ENCODE results near the gene ZFP14. TPM values are rescaled to one million over a fixed set of nuclear protein-coding genes. Genes with fewer than 3 reads are reported as not detected.

ZFP14 gene
- 1.2 and 3.5 TPM in 2 replicates for total RNA-seq

DNA sequence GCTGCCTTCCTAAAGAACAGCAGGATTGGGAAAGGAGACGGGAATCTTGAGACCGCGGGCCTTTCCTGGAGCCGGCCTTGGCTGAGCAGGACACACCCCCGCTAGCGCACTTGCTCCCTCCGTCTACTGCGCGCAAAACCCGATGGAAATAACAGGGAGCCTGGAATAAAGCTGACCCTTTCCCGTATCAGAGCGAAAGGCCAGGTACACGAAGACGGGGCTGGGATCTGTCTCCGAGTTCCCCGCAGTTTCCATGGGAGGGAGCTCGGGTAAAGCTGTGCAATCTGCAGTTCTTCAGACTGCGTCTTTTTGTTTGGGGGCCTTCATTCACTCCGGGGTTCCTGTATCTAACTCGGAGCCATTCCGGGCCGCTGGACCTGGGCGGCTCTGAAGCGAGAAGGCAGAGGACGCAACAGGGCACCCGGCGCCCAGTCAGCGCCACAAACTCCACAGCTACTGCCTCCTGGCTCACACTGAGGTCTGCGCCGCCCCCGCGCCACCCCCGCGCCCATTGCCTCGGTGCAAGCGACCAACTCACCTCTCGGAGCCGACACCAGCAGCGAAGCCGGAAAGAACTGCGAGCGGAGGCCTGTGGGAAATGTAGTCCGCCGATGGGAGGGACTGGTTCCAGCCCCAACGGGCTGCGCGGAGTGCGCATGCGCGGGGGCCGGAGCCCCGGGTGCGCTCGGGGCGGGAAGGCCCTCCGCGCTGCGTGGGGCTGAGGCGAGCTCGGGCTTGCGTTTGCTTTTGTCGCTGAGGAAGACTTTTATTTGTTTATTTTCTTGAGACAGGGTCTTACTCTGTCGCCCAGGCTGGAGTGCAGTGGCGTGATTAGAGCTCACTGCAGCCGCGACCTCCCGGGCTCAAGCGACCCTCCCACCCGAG lies at the start of gene ZFP14:
TSS of gene ZFP14 (minus strand) at position 577 of the 885 bp plus-strand sequence. CDS start 11,309 bp downstream, outside the sequence.
- DNase-seq (ENCODE audit: extremely low read depth, low read depth, low spot score) = peak; percentile 61

DNA sequence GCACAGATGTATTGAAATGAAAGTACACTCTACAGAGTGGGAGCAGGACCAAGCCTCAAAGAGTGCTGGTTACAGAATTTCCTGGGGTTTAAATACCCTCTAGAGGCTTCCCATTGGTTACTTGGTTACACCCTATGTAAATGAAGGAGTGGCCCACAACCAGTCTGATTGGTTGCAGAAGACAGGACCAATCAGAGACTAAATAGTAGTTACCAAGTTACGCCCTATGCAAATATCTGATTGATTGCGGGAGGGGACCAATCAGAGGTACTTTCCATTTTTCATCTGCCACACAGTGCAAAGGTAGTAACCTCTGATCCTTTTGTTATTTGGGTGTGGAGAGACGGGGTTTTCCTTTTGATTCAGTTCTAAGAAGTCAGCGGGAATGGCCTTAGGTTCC lies 44.9 kb upstream of the ZFP14 start:
- no peak for DNase-seq (ENCODE audit: extremely low read depth, low read depth, low spot score)

DNA sequence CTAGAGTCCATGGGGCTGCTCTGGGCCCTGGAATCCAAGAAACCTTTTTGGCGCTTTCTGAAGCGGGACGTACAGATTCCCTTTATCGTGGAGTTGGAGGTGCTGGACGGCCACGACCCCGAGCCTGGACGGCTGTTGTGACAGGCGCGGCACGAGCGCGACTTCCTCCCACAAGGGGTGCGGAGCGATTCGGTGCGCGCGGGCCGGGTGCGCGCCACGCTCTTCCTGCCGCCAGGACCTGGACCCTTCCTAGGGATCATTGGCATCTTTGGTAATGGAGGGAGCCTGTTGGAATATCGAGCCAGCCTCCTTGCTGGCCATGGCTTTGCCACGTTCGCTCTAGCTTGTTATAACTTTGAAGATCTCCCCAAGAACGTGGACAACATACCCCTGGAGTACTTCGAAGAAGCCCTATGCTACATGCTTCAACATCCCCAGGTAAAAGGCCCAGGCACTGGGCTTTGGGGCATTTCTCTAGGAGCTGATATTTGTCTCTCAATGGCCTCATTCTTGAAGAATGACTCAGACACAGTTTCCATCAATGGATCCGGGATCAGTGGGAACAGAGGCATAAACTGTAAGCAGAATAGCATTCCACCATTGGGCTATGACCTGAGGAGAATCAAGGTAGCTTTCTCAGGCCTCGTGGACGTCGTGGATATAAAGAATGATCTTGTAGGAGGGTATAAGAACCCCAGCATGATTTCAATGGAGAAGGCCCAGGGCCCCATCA lies 42.9 kb upstream of the ZFP14 start:
- DNase-seq (ENCODE audit: extremely low read depth, low read depth, low spot score) = no peak

DNA sequence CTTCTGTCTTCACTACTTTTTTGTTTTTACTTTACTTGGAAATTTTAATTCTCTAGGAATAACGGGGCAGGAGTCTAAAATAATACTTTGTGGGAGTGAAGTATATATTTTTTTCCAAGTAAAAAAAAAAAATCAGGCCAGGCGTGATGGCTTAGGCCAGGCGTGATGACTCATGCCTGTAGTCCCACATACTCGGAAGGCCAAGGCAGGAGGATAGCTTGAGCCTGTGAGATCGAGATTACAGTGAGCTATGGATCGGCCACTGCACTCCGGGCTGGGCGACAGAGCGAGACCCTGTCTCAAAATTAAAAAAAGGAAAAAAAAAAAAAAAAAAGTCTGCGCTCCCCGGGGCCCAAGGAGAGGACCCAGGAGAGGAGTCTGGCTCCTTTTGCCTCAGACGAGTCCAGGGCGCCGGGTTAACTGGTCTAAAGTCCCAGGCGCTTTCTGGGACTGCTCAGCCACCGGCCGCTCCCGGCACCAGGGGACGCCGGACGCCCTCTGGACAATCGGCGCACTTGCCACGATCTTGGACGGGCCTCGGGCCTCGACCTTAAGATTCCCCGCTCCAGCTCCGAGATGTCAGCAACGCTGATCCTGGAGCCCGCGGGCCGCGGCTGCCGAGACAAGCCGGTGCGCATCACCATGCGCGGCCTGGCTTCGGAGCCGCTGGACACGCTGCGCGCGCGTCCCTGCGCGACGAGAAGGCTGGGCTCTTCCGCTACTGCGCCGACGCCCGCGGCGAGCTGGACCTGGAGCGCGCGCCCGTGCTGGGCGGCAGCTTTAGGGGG lies 42.2 kb upstream of the ZFP14 start:
- DNase-seq (ENCODE audit: extremely low read depth, low read depth, low spot score) = no peak

DNA sequence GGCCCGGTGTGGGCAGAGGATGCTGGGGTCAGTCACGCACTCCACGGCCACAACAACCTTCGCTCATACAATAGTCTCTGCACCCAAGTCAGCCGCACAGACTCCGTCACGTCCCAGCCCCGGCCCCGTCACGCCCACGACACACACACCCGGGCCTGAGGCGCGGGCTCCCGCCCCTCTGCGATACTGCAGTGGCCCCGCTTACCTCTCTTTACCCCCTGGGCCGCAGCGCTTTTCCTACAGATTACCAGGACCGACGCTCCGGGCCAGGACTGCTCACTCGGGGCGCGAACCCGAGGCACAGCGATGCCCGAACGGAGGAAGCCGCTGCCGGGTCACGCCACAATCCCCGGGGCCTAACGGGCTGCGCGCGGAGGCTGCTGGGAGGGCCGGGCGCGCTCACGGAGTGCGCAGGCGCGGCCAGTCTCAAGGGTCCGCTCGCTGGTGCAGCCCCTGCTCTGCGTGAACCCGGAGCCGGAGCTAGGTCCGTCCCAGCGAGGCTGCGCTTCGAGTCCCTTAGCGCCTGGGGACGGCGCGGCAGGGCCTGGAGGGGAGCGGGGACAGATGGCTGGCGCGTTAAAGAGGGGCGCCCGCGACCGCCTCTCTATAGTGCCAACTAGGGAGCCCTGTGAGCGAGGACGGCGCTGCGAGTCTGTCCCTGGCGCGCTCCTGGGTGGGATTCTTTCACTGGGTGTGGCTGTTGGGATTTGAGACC lies 39.4 kb upstream of the ZFP14 start, which contains the start of gene ZFP82:
TSS of gene ZFP82 (minus strand) at position 358 of the 715 bp plus-strand sequence. CDS start 8,855 bp downstream, outside the sequence.
- no peak for DNase-seq (ENCODE audit: extremely low read depth, low read depth, low spot score)

DNA sequence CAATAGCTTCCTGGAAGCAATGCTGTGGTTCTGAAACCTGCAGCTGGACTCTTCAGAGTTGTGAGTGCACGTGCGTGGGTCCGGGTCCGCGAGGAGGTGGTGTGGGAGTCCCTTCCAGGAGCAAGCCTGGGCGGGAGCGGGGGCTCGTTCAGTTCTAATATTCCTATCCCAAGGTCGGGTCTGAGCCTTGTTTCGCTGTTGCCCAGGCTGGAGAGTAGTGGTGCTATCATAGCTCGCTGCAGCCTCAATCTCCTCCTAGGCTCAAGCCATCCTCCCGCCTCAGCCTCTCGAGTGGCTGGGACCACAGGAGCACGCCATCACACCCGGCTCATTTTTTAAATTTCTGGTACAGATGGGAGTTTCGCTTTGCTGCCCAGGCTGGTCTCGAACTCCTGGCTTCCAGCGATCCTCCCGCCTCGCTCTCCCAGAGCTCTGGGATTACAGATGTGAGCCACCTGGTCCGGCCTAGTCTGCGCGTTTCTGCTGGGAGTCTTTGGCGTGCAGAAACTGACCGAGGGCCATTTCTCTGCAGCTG lies 38.8 kb upstream of the ZFP14 start:
- DNase-seq (ENCODE audit: extremely low read depth, low read depth, low spot score) = no peak

DNA sequence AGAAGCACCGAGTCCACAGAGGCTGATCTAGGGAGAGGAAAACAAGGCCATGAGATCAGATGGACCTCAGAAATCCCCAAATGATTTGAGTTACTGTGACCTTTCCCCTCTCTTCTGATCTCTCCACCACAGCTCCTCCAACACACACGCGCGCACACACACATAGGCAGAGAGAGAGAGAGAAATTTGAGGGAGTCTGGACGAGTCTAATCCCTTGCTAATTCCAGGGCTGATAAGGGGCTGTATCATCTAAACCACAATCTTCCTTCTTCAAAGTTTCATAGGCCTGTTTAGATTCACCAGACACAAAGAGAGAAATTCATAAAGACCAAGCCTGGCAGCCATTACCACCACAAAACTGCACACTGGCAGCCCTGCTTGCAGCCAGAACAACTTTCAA lies 30.8 kb upstream of the ZFP14 start:
- DNase-seq (ENCODE audit: extremely low read depth, low read depth, low spot score) = no peak

DNA sequence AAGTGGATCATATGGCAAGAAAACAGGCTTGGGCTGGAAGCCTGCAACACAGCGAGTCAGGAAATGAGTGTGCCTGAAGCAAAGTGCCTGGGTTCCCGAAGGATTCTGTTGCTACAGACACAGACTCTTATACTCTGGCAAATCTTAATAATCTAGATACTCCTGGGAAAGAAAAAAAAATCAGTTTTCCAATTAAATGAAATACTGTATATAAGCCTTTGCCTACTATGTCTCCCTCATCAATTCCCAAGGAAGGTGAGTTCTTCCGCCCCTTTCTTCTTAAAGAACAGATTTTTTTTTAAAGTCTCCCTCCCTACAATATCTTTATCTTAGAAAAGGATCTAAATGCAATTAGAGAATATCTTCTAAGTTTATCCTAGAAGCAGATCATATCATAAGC lies 29.1 kb upstream of the ZFP14 start:
- no peak for DNase-seq (ENCODE audit: extremely low read depth, low read depth, low spot score)

DNA sequence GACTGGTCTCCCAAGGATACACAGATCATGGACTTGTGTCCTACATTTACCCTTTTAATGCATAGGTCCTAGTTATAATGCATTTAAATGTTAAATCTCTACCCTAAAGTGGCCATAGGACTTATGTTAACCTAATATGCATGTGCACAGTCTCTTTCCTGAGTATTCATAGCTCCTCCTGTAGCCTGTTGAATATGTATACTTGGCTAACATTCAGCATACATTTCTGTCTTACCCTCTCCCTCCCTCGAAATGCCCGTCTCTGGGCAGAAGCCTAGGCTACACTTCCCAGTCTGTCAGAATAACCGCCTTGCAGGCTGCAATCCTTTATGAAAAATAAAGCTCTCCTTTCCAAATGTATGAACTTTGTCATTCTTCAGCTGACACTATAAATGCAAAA lies 25.5 kb upstream of the ZFP14 start:
- DNase-seq (ENCODE audit: extremely low read depth, low read depth, low spot score) = no peak

DNA sequence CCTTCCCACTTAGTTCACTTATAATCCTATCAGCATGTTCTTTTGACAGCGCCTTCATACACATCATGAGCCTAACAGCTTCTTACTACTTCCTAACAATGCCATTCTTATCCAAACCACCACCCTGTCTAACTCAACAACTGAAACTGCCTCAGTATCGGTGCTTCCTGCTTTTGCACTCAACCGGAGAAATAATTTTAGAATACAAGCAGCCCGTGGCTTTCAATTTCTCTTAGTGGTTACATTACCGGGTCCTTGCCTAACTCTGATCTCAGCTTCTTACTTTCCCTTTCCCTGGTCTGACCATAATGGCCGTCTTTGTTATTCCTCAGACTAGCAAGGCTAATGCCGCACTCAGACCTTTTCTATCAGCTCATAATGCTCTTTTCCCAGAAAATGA lies 22.5 kb upstream of the ZFP14 start:
- no peak for DNase-seq (ENCODE audit: extremely low read depth, low read depth, low spot score)

DNA sequence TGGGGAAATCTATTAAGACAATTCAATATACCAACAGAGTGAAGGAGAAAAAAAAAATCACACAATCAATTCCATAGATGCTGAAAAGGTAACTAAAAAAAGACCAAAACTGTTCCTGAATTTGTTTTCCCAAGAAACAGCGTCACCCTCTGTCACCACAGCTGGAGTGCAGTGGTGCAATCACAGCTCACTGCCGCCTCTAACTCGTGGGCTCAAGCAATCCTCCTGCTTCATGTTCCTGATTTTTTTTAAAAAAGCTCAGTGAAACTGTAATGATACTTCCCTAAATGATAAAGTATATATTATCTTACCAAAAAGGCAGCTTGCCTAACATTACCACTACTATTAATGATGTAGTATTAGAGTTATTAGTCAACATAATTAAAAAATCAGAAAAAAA lies 19.6 kb upstream of the ZFP14 start:
- no peak for DNase-seq (ENCODE audit: extremely low read depth, low read depth, low spot score)

DNA sequence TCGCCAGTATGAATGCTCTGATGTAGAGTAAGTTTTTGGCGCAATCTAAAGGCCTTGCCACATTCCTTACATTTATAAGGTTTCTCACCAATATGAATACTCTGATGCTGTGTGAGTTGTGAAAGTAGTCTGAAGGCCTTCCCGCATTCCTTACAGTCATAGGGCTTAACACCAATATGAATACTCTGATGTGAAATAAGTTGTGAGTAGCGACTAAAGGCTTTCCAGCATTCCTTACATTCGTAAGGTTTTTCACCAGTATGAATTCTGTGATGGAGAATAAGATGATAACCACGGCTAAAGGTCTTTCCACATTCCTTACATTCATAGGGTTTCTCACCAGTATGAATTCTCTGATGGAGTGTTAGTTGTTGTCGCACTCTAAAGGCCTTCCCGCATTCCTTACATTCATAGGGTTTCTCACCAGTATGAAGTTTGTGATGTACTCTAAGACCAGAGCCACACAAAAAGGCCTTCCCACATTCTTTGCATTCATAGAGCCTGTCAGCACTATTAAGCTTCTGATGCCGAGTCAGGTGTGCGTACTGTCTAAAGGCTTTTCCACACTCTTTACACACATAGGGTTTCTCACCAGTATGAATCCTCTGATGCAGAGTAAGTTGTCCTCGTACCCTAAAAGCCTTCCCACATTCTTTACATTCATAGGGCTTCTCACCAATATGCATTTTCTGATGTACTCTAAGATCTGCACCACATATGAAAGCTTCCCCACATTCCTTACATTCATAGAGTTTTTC lies 14.1 kb upstream of the ZFP14 start:
- DNase-seq (ENCODE audit: extremely low read depth, low read depth, low spot score) = no peak

DNA sequence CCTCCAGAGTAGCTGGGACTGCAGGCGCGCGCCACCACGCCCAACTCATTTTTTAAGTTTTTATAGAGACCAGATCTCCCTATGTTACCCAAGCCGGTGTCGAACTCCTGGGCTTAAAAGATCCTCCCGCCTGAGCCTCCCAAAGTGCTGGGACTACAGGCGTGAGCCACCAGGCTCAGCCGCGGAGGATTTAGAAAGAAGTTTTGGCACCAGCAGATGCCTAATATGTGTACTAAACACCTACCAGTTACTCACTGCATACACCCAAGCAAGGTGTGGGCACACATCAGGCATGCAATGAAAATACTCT lies 464 bp upstream of the ZFP14 start:
- no peak for DNase-seq (ENCODE audit: extremely low read depth, low read depth, low spot score)

DNA sequence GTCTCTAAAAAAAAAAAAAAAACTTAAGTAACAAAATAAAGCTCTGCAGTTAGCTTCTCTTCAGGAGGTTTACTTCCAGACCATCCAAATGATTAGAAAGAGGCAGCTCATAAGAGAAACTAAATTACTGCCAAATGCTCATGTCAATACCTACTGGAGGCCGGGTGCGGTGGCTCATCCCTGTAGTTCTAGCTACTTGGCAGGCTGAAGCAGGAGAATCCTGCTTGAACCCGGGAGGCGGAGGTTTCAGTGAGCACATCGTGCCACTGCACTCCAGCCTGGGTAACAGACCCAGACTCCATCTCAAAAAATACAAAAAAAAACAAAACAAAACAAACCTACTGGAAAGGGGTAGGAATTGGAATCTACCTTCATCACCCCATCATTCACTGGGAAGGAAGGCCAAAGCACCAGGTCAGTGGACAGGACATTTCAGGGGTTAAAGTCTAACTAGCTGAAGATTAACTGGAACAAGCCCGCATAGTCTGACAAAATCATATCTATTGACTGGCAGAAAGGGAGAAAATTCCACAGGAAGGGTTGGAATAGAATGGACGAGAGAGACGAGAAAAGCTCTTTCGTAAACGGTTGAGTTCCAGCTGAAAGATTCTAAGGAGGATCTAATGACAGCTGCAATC lies 1.3 kb downstream of the ZFP14 start:
- DNase-seq (ENCODE audit: extremely low read depth, low read depth, low spot score) = no peak

DNA sequence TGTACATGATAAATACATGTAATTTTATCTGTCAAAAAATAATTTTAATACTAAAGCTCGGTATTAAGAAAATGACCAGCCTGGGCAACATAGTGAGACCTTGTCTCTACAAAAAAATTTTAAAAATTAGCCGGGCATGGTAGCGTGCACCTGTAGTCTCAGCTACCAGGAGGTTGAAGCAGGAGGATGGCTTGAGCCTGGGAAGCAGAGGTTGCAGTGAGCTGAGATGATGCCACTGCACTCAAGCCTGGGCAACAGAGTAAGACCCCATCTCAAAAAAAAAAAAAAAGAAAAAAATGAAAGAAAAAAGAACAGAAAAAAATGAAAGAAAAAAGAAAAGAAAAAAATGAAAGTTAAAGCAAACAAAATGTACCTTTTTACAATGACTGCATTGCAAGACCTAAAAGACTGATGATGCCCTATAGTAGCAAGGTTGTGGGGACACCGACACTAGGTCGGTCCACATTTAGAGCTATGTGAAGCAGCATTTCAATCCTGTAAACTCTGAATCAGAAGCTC lies 5.3 kb downstream of the ZFP14 start:
- no peak for DNase-seq (ENCODE audit: extremely low read depth, low read depth, low spot score)

DNA sequence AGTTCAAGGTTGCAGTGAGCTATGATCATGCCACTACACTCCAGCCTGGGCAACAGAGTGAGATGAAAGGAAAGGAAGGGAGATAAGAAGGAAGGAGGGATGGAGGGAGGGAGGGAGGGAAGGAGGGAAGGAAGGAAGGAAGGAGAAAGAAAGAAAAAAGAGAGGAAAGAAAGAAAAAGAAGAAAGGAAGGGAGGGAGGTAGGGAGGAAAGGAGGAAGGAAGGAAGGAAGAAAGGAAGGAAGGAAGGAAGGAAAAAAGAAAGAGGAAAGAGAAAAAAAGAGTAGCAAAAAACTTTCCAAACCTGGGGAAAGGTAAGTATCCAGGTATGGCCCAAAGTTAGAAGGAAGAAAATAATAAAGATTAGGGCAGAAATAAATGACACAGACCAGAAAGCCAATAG lies 7.1 kb downstream of the ZFP14 start:
- DNase-seq (ENCODE audit: extremely low read depth, low read depth, low spot score) = no peak

DNA sequence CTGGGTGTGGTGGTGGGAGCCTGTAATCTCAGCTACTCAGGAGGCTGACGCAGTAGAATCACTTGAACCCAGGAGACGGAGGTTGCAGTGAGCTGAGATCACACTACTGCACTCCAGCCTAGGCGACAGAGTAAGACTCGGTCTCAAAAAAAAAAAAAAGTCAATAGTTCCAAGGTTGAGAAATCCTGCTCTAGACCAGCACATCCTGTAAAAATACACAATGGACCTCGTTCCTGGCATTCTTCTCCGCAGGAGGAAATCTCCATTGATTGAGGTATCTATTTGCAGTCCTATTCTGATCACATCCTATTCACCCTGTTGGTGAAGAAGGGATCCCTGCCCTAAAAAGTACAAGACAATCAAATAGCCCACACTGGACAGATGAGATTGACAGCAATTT lies 15.2 kb downstream of the ZFP14 start:
- no peak for DNase-seq (ENCODE audit: extremely low read depth, low read depth, low spot score)

DNA sequence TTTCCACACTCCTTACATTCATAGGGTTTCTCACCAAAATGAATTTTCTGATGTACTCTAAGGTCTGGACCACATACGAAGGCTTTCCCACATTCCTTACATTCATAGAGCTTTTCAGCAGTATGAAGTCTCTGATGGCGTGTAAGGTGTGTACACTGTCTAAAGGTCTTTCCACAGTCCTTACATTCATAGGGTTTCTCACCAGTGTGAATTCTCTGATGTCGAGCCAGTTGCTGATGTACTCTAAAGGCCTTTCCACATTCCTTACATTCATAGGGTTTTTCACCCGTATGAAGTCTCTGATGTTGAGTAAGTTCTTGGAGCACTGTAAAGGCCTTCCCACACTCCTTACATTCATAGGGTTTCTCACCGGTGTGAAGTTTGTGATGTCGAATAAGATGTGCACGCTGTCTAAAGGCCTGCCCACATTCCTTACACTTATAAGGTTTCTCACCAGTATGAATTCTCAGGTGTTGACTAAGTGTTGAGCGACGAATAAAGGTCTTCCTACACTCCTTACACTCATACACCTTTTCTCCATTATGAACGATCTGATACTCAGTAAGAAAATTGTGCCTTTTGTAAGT lies 38.1 kb downstream of the ZFP14 start:
- no peak for DNase-seq (ENCODE audit: extremely low read depth, low read depth, low spot score)
